ENCODE data around the gene EIPR1.

Gene EIPR1

DNA sequence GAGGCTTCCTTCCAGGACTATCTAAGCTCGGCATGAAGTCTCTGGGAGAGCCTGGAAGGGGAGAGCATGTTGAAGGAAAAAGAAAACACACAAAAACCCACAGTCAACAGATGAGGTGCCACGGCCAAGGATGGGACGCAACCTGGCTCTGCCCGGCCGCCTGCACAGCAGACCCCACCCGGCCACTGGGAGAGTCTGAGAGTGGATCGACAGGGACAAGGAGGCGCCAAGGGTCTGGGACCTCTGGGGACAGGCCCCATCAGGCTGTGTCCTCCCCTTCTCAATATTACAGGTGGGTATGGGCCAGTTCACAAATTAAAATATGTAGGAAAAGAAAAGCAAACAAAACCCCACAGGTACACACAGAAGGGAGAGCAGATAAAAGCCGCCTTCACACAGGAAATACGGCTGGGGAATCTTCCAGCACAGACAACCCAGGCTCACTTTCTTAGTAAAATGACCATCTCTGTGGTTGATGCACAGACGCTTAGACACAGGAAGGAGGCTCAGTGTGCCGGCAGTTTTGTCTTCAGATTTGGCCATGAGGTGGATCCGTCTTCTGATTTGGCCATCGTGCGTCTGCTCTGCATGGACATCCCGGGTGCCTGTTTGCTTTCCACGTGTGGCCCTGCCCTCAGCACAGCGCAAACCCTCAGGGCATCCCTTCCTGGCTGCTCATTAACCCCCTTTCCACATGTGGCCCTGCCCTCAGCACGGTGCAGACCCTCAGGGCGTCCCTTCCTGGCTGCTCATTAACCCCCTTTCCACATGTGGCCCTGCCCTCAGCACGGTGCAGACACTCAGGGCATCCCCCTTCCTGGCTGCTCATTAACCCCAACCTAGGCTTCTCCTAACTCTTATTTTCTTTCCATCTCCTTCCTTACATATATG is 138.4 kb downstream of the EIPR1 start:
- peak; percentile 25 for DNase-seq

DNA sequence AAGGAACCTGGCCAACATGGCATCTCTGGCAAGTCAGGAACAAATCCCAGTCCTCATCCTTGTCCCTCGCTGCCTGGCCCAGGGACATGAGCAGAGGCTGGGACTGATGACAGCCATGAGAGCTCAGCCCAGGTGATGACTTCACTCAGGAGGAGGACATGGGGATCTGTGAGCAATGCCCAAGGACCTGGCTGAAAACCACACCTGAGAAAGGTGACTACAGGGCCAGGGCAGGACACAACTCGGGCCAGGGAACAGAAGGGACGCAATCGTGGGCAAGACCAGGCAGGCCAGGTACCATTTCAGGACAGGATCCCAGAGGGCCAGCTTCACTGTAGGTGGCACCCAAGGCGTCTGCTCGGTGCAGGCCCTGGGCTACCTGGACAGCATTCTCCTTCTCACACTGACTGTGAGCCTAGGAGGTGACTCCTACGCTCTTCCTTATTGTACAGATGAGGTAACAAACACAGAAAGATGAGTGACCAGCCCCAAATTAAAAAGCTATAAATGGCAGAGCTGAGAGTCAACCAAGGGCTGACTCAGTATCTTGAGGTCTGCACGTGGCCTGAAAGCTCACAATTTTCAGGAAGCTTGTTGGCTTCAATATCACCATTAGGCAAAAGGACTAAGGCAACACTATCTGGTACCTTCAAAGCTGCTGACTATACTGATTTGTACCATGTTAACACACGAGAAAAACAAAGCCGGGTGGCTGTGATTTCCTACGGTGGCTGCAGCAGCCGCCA is 141.1 kb downstream of the EIPR1 start:
- DNase-seq: no peak

- no peak for DNase-seq
These were observed 143.7 kb downstream of the EIPR1 start for GRCh38 chr2:3233877-3234276.

- no peak for DNase-seq
These were observed 148.4 kb downstream of the EIPR1 start for GRCh38 chr2:3229221-3229620.

- DNase-seq: no peak
These were observed 152.9 kb downstream of the EIPR1 start for GRCh38 chr2:3224681-3225080.

GRCh38 chr2:3223080-3223923 is 154.3 kb downstream of the EIPR1 start:
- DNase-seq: peak; percentile 65

GRCh38 chr2:3222636-3223035 is 155.0 kb downstream of the EIPR1 start:
- DNase-seq: peak; percentile 47

DNA sequence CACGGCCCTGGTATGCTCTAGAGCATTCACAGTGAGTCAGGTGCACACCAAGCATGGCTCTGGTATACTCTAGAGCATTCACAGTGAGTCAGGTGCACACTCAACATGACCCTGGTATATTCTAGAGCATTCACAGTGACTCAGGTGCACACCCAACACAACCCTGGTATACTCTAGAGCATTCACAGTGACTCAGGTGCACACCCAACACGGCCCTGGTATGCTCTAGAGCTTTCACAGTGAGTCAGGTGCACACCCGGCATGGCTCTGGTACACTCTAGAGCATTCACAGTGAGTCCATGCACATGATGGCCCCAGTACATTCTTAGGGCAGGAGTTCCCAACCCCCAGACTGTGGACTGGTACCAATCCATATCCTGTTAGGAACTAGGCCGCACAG is 158.1 kb downstream of the EIPR1 start:
- no peak for DNase-seq

DNA sequence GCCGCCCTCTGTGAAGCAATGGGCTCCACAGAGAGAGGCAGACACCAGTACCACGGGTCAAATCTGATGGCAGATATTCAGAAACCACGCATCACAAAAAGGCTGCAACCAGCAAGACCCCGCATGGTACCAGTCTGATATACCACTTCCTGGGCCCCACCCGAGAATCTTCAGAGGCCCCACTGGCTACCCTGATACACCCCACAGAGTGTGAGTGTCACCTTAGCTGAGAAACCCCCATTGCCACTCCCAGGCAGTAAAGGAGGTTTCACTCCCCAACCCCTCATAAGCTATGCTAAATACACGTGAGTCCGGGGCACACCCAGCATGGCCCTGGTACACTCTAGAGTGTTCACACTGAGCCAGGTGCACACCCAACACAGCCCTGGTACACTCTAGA is 160.0 kb downstream of the EIPR1 start:
- no peak for DNase-seq

DNA sequence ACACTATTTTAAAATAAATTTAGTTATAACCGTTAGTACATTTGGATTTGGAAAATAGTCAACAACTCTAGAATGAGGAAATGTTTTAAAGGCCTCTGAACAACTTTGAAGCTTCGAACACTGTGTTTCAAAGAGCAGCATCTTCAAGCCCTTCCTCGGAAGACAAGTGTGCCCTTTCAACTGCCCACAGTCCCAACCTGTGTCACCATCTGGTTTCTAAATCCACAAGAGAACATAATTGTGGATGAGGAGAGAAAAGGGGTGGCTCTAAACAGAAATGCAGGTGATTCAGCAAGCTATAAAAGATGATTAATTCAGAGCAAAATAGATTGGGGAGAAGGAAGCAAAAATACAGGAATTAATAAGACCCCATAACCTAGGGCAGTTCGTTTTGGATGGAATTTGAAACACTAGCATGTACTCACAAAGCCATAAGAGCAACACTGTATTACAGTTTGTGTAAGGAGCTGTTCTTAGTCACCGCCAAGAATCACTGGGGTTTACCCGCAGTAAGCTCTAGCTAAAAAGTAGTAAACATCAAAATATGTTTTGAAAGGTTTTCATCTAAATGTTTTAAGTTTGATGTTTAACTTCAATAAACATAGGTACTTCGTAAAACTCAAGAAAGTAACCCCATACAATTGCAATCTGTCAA is 160.7 kb downstream of the EIPR1 start:
- no peak for DNase-seq

GRCh38 chr2:3214806-3215404 is 162.7 kb downstream of the EIPR1 start:
- no peak for DNase-seq

DNA sequence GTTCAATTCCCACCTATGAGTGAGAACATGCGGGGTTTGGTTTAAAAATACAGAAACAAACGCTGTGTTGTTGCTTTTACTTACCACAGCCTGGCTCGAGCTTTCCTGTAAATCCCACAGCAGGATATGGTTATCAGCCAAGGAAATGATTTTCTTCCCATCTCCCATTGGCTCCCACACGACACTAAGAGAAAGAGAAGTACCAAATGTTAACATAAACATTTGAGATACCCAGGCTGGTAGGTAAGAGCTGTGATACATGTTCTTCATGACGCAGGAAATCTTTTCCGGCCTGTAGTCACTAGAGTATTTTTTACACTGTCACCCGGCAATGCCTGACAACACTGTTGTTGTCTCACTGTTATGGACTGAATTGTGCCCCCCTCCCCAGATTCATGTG is 163.6 kb downstream of the EIPR1 start:
- DNase-seq: no peak

DNA sequence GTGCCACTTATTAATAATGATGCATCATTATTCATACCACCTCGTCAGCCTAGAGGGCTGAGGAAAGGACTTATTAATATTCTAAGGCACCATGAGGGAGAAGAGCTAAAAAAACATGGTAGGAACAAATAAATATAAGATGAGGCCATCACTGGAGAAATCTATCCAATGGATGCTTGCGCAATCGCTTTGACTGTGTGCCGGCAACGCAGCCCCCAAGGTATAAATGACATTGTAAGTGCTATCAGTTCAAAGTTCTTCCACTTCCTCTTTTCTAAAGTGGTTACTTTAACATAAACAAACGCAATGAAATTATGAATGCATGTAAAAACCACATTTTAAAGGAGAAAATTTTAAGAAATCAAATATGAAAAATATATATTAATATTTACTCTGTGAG is 164.6 kb downstream of the EIPR1 start:
- DNase-seq: no peak

DNA sequence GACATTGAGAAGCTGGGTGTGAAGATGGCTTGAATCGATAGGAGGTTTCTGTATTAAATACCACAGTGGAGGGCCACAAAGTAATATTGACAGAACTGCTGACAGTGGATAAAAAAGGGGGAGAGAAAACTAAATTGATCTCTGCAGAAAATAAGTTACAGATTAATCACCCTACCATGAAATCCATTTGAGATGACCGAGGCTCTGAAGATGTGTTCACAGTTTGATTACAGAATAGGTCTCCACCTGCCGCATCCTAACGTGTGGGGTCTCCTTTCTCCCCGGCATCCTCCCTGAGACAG is 165.6 kb downstream of the EIPR1 start:
- DNase-seq: no peak

GRCh38 chr2:3211256-3212060 is 166.2 kb downstream of the EIPR1 start:
- DNase-seq: no peak

DNA sequence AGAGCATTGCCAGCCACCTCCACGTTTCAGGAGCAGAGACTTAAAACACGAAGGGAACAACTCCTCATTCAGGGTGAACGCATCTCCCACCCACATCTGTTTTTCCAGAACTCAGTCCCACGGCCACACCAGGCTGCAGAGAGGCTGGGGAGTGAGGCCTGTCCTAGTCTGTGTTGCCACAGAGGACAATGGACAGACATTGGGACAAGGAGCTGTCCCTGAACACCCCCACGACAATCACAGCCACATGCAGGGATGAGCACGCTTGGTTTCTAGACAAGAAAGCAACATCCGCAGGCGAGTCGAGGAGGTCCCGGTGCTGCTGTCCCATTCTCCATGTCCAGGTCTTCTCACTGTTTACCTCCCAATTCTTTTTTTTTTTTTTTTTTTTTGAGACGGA is 167.4 kb downstream of the EIPR1 start:
- no peak for DNase-seq

- DNase-seq: no peak
These were observed 168.4 kb downstream of the EIPR1 start for GRCh38 chr2:3209258-3209657.

DNA sequence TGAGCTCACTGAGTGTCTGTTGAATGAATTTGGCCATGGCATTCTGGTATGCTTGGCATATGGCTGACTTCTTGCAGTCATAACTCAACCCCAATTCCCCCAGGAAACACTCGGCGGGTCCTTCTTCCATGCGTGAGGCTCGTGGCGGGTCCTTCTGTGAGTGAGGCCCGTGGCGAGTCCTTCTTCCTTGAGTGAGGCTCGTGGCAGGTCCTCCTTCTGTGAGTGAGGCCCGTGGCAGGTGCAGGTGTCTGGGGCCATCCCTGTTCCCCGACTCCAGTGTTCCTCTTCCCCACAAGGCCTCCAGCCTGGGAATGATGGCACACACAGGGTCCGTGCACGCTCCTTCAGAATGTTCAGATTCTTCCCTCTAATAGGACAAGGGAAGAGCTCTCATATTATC is 169.0 kb downstream of the EIPR1 start:
- DNase-seq: no peak

- no peak for DNase-seq
These were observed 169.4 kb downstream of the EIPR1 start for GRCh38 chr2:3208179-3208578.

DNA sequence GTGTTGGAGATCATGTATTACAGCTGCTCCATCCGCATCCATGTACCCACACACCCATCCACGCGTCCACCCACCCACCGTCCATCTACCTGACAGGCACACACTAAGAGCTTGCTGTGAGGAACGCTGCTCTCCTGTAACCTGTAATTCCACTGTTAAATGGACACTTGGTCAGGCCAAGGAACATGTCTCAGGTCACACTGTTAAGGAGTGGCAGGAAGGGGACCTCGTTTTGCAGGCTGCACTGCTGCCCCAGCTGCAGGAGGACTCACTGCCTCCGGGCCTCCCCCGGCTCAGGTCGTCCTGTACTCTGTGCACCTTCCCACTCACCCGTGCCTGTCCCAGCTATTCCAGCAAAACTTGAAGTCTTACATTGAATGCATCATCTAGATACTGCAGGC is 170.5 kb downstream of the EIPR1 start:
- no peak for DNase-seq

GRCh38 chr2:3205845-3206244 is 171.8 kb downstream of the EIPR1 start:
- no peak for DNase-seq

Measured in CD4-positive, alpha-beta T cell treated with Interleukin-17A for 4 hours (primary cell).